HCT116 (cell line): ENCODE measurements around the gene NLRP11.

Experiments used
- CTCF ChIP-seq, 3 experiments: fragments of 200-600 bp in 1 of 3; sonication (generic) in 1 of 3; IDR thresholded peaks in 2 of 3; conservative IDR thresholded peaks in 1 of 3; 2 replicates each; pipeline ENCODE4 v1.5.1; 2012 to 2017; ENCODE audit warnings: low read depth in 2 of 3, low read length in 2 of 3, antibody characterized with exemption in 1 of 3, borderline replicate concordance in 1 of 3, control low read depth in 1 of 3, mild to moderate bottlenecking in 1 of 3, mixed read lengths in 1 of 3, mixed run types in 1 of 3, moderate library complexity in 1 of 3; ENCODE audit not compliant: insufficient read depth in 1 of 3
- EZH2phosphoT487 ChIP-seq: fragments of 200-600 bp; IDR thresholded peaks from 2 replicates; pipeline ENCODE4 v1.6.1; 2018; ENCODE audit warnings: antibody characterized with exemption, borderline replicate concordance
- ZBTB33 ChIP-seq: IDR thresholded peaks from 2 replicates; pipeline ENCODE4 v1.6.1; 2011; ENCODE audit warnings: mild to moderate bottlenecking, low read length, moderate library complexity; ENCODE audit not compliant: insufficient replicate concordance; ENCODE audit errors: extremely low read depth
- ZFX ChIP-seq: fragments of 450-650 bp; IDR thresholded peaks from 2 replicates; pipeline ENCODE4 v1.6.1; 2017

- peak; percentile 55 to 66 (median 58) for TF ChIP-seq CTCF (IDR thresholded peaks at IDR 0.05 in 2 of 3, conservative IDR thresholded peaks at IDR 0.05 in 1 of 3; ENCODE audit: borderline replicate concordance in 1 of 3, insufficient read depth in 1 of 3, low read depth in 2 of 3, low read length in 2 of 3)
- TF ChIP-seq EZH2phosphoT487, result no peak
- TF ChIP-seq ZFX, result no peak
- no peak for TF ChIP-seq ZBTB33
Observed at GRCh38 chr19:55809381-55810058, 22.3 kb downstream of the NLRP11 start.
